WTC11 (cell line): Measurements from ENCODE around the gene WDR18. TPM values are rescaled to one million over a fixed set of nuclear protein-coding genes. Genes with fewer than 3 reads are reported as not detected.

Experiments
- ATAC-seq: fragments of 200-7000 bp; cut with Tn5 transposase; 2 replicates; pipeline ENCODE4 v1.10.0; 2021; ENCODE audit warnings: mild to moderate bottlenecking, moderate library complexity
- CTCF ChIA-PET: fragments of 300-600 bp; sonication (Branson Sonifier 250); formaldehyde crosslinking; loops from one replicate; lab custom pipeline; 2021; ENCODE audit warnings: antibody characterized with exemption; lab: Charles Lee
- POLR2A ChIA-PET: fragments of 350-600 bp; sonication (Branson Sonifier 250); formaldehyde crosslinking; loops from one replicate; lab custom pipeline; 2021; ENCODE audit warnings: antibody characterized with exemption; lab: Charles Lee
- DNase-seq: peaks from one replicate; pipeline ENCODE4 v3.0.0; 2021; ENCODE audit warnings: low spot score
- H3K27ac Mint-ChIP-seq: 2 replicates; pipeline ENCODE4 v1.8.0; 2021; ENCODE audit warnings: mixed read lengths
- H3K27me3 Mint-ChIP-seq: 2 replicates; pipeline ENCODE4 v1.8.0; 2021; ENCODE audit warnings: low read depth, mild to moderate bottlenecking, moderate library complexity, mixed read lengths
- H3K36me3 Mint-ChIP-seq: 2 replicates; pipeline ENCODE4 v1.8.0; 2021; ENCODE audit warnings: mixed read lengths
- H3K4me1 Mint-ChIP-seq: 2 replicates; pipeline ENCODE4 v1.8.0; 2022; ENCODE audit warnings: mixed read lengths
- H3K4me3 Mint-ChIP-seq: 2 replicates; pipeline ENCODE4 v1.8.0; 2021; ENCODE audit warnings: mild to moderate bottlenecking, moderate library complexity, mixed read lengths
- H3K9me3 Mint-ChIP-seq: 2 replicates; pipeline ENCODE4 v1.8.0; 2021; ENCODE audit warnings: mixed read lengths
- ELF4 ChIP-seq: sonication (generic); formaldehyde crosslinking; IDR thresholded peaks from 2 replicates; pipeline ENCODE4 v1.8.1; 2022; ENCODE audit warnings: low read depth, mild to moderate bottlenecking, moderate library complexity, missing genetic modification reagents
- ETV6 ChIP-seq: sonication (generic); formaldehyde crosslinking; IDR thresholded peaks from 2 replicates; pipeline ENCODE4 v1.8.1; 2022; ENCODE audit warnings: mild to moderate bottlenecking, missing genetic modification reagents
- GTF2I ChIP-seq: fragments of 250-450 bp; sonication (Bioruptor Pico); conservative IDR thresholded peaks from 2 replicates; pipeline ENCODE4 v1.4.0; 2021; ENCODE audit warnings: mild to moderate bottlenecking
- MXD4 ChIP-seq: fragments of 250-450 bp; sonication (Bioruptor Pico); IDR thresholded peaks from 2 replicates; pipeline ENCODE4 v1.8.0; 2021; ENCODE audit warnings: mild to moderate bottlenecking, moderate library complexity, borderline replicate concordance
- NR3C1 ChIP-seq: sonication (generic); formaldehyde crosslinking; conservative IDR thresholded peaks from 2 replicates; pipeline ENCODE4 v1.8.1; 2023; ENCODE audit warnings: low read depth, mild to moderate bottlenecking, missing genetic modification reagents
- RELA ChIP-seq: sonication (generic); formaldehyde crosslinking; IDR thresholded peaks from 2 replicates; pipeline ENCODE4 v1.8.1; 2022; ENCODE audit warnings: missing genetic modification reagents, mild to moderate bottlenecking, borderline replicate concordance
- SMAD4 ChIP-seq: sonication (generic); formaldehyde crosslinking; IDR thresholded peaks from 2 replicates; pipeline ENCODE4 v1.8.0; 2022; ENCODE audit warnings: mild to moderate bottlenecking, missing genetic modification reagents
- SP1 ChIP-seq: sonication (generic); formaldehyde crosslinking; conservative IDR thresholded peaks from 2 replicates; pipeline ENCODE4 v1.8.1; 2022; ENCODE audit warnings: missing genetic modification reagents
- ZNF121 ChIP-seq: sonication (generic); formaldehyde crosslinking; IDR thresholded peaks from 2 replicates; pipeline ENCODE4 v1.8.0; 2023; ENCODE audit warnings: missing genetic modification reagents
- ZNF263 ChIP-seq: sonication (generic); formaldehyde crosslinking; IDR thresholded peaks from 2 replicates; pipeline ENCODE4 v1.8.1; 2022; ENCODE audit warnings: low read depth, mild to moderate bottlenecking, moderate library complexity, missing genetic modification reagents
- ZNF416 ChIP-seq: fragments of 250-450 bp; sonication (Bioruptor Pico); IDR thresholded peaks from 2 replicates; pipeline ENCODE4 v1.9.0; 2021; ENCODE audit warnings: mild to moderate bottlenecking, inconsistent platforms
- ZNF423 ChIP-seq: fragments of 250-450 bp; sonication (Bioruptor Pico); IDR thresholded peaks from 2 replicates; pipeline ENCODE4 v2.1.2; 2022; ENCODE audit warnings: mild to moderate bottlenecking, moderate library complexity
- total RNA-seq: library from RNA; stranded (reverse); gene quantifications from 3 replicates; pipeline ENCODE4 v1.2.3, GENCODE V29; 2021
- TF ChIP-seq, protein P1 (sequence below): sonication (generic); formaldehyde crosslinking; IDR thresholded peaks from 2 replicates; pipeline ENCODE4 v1.8.0; 2023; ENCODE audit warnings: mild to moderate bottlenecking, missing genetic modification reagents
- TF ChIP-seq, protein P2 (sequence below): fragments of 250-450 bp; sonication (Bioruptor Pico); IDR thresholded peaks from 2 replicates; pipeline ENCODE4 v1.9.0; 2021; ENCODE audit warnings: mild to moderate bottlenecking, borderline replicate concordance
- TF ChIP-seq, protein P3 (sequence below): sonication (generic); formaldehyde crosslinking; conservative IDR thresholded peaks from 2 replicates; pipeline ENCODE4 v1.8.1; 2023; ENCODE audit warnings: mild to moderate bottlenecking, low read depth, missing genetic modification reagents, moderate library complexity
- TF ChIP-seq, protein P4 (sequence below): fragments of 250-450 bp; sonication (Bioruptor Pico); IDR thresholded peaks from 2 replicates; pipeline ENCODE4 v1.9.0; 2021; ENCODE audit warnings: mild to moderate bottlenecking
- TF ChIP-seq, protein P5 (sequence below): sonication (generic); formaldehyde crosslinking; IDR thresholded peaks from 2 replicates; pipeline ENCODE4 v1.8.1; 2023; ENCODE audit warnings: mild to moderate bottlenecking, missing genetic modification reagents
- TF ChIP-seq, protein P6 (sequence below): sonication (generic); formaldehyde crosslinking; IDR thresholded peaks from 2 replicates; pipeline ENCODE4 v1.8.0; 2022; ENCODE audit warnings: mild to moderate bottlenecking, missing genetic modification reagents
- TF ChIP-seq, protein P7 (sequence below): sonication (generic); formaldehyde crosslinking; IDR thresholded peaks from 2 replicates; pipeline ENCODE4 v1.8.0; 2022; ENCODE audit warnings: mild to moderate bottlenecking, missing genetic modification reagents

WDR18 gene
- total RNA-seq, 1 experiment from 2014 or later = 140 TPM

DNA sequence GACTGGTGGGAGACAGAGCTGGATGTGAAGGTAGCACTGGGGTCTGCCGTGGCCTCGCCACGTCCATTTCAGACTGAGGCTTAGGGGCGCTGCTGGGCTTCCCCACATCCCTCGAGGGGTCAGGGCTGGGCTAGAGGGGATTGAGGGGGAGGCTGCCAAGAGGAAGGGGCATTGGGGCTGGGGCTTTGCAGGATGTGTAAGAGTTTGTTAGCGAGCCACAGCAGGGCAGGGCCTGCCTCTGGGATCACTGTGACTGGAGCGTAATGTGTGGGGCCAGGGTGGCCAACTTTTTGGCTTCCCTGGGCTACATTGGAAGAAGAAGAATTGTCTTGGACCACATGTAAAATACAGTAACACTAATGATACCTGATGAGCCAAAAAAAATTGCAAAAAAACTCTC, 44.2 kb upstream of the WDR18 start:
- DNase-seq = no peak
- ChIA-PET POLR2A (no interaction called here), CTCF (no interaction called here)
- Mint-ChIP-seq H3K4me1 (no peaks in the 10 kb centered on the region), H3K27ac (peak overlapping the region; percentile 82), H3K27me3 (no peaks in the 10 kb centered on the region), H3K4me3 (no peak overlapping the region), H3K36me3 (peaks cover 36% of the 10 kb centered on the region), H3K9me3 (no peaks in the 10 kb centered on the region)
- no peak for ATAC-seq
- no peak for TF ChIP-seq NR3C1 (CRISPR knock-in tag)
- no peak for TF ChIP-seq RELA
- TF ChIP-seq GTF2I (CRISPR knock-in tag) = no peak
- no peak for TF ChIP-seq ELF4 (CRISPR knock-in tag)
- TF ChIP-seq, protein P1, sequence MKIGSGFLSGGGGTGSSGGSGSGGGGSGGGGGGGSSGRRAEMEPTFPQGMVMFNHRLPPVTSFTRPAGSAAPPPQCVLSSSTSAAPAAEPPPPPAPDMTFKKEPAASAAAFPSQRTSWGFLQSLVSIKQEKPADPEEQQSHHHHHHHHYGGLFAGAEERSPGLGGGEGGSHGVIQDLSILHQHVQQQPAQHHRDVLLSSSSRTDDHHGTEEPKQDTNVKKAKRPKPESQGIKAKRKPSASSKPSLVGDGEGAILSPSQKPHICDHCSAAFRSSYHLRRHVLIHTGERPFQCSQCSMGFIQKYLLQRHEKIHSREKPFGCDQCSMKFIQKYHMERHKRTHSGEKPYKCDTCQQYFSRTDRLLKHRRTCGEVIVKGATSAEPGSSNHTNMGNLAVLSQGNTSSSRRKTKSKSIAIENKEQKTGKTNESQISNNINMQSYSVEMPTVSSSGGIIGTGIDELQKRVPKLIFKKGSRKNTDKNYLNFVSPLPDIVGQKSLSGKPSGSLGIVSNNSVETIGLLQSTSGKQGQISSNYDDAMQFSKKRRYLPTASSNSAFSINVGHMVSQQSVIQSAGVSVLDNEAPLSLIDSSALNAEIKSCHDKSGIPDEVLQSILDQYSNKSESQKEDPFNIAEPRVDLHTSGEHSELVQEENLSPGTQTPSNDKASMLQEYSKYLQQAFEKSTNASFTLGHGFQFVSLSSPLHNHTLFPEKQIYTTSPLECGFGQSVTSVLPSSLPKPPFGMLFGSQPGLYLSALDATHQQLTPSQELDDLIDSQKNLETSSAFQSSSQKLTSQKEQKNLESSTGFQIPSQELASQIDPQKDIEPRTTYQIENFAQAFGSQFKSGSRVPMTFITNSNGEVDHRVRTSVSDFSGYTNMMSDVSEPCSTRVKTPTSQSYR (CRISPR knock-in tag) = no peak
- TF ChIP-seq, protein P2, sequence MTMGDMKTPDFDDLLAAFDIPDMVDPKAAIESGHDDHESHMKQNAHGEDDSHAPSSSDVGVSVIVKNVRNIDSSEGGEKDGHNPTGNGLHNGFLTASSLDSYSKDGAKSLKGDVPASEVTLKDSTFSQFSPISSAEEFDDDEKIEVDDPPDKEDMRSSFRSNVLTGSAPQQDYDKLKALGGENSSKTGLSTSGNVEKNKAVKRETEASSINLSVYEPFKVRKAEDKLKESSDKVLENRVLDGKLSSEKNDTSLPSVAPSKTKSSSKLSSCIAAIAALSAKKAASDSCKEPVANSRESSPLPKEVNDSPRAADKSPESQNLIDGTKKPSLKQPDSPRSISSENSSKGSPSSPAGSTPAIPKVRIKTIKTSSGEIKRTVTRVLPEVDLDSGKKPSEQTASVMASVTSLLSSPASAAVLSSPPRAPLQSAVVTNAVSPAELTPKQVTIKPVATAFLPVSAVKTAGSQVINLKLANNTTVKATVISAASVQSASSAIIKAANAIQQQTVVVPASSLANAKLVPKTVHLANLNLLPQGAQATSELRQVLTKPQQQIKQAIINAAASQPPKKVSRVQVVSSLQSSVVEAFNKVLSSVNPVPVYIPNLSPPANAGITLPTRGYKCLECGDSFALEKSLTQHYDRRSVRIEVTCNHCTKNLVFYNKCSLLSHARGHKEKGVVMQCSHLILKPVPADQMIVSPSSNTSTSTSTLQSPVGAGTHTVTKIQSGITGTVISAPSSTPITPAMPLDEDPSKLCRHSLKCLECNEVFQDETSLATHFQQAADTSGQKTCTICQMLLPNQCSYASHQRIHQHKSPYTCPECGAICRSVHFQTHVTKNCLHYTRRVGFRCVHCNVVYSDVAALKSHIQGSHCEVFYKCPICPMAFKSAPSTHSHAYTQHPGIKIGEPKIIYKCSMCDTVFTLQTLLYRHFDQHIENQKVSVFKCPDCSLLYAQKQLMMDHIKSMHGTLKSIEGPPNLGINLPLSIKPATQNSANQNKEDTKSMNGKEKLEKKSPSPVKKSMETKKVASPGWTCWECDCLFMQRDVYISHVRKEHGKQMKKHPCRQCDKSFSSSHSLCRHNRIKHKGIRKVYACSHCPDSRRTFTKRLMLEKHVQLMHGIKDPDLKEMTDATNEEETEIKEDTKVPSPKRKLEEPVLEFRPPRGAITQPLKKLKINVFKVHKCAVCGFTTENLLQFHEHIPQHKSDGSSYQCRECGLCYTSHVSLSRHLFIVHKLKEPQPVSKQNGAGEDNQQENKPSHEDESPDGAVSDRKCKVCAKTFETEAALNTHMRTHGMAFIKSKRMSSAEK (CRISPR knock-in tag) = no peak
- no peak for TF ChIP-seq ETV6 (CRISPR knock-in tag)
- no peak for TF ChIP-seq ZNF416 (CRISPR knock-in tag)
- TF ChIP-seq, protein P3, sequence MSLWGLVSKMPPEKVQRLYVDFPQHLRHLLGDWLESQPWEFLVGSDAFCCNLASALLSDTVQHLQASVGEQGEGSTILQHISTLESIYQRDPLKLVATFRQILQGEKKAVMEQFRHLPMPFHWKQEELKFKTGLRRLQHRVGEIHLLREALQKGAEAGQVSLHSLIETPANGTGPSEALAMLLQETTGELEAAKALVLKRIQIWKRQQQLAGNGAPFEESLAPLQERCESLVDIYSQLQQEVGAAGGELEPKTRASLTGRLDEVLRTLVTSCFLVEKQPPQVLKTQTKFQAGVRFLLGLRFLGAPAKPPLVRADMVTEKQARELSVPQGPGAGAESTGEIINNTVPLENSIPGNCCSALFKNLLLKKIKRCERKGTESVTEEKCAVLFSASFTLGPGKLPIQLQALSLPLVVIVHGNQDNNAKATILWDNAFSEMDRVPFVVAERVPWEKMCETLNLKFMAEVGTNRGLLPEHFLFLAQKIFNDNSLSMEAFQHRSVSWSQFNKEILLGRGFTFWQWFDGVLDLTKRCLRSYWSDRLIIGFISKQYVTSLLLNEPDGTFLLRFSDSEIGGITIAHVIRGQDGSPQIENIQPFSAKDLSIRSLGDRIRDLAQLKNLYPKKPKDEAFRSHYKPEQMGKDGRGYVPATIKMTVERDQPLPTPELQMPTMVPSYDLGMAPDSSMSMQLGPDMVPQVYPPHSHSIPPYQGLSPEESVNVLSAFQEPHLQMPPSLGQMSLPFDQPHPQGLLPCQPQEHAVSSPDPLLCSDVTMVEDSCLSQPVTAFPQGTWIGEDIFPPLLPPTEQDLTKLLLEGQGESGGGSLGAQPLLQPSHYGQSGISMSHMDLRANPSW (CRISPR knock-in tag) = no peak
- TF ChIP-seq, protein P4, sequence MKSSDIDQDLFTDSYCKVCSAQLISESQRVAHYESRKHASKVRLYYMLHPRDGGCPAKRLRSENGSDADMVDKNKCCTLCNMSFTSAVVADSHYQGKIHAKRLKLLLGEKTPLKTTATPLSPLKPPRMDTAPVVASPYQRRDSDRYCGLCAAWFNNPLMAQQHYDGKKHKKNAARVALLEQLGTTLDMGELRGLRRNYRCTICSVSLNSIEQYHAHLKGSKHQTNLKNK (CRISPR knock-in tag) = no peak
- TF ChIP-seq ZNF263 (CRISPR knock-in tag) = no peak
- TF ChIP-seq, protein P5, sequence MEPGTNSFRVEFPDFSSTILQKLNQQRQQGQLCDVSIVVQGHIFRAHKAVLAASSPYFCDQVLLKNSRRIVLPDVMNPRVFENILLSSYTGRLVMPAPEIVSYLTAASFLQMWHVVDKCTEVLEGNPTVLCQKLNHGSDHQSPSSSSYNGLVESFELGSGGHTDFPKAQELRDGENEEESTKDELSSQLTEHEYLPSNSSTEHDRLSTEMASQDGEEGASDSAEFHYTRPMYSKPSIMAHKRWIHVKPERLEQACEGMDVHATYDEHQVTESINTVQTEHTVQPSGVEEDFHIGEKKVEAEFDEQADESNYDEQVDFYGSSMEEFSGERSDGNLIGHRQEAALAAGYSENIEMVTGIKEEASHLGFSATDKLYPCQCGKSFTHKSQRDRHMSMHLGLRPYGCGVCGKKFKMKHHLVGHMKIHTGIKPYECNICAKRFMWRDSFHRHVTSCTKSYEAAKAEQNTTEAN (CRISPR knock-in tag) = no peak
- no peak for TF ChIP-seq SP1 (CRISPR knock-in tag)
- TF ChIP-seq SMAD4 (CRISPR knock-in tag) = no peak
- TF ChIP-seq, protein P6, sequence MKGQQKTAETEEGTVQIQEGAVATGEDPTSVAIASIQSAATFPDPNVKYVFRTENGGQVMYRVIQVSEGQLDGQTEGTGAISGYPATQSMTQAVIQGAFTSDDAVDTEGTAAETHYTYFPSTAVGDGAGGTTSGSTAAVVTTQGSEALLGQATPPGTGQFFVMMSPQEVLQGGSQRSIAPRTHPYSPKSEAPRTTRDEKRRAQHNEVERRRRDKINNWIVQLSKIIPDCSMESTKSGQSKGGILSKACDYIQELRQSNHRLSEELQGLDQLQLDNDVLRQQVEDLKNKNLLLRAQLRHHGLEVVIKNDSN (CRISPR knock-in tag) = no peak
- TF ChIP-seq ZNF423 = no peak
- no peak for TF ChIP-seq ZNF121
- TF ChIP-seq MXD4 (CRISPR knock-in tag) = no peak
- TF ChIP-seq, protein P7, sequence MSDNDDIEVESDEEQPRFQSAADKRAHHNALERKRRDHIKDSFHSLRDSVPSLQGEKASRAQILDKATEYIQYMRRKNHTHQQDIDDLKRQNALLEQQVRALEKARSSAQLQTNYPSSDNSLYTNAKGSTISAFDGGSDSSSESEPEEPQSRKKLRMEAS (CRISPR knock-in tag) = no peak
